GM18519 (cell line): ENCODE measurements around the gene YEATS2.
"Not testable (repeated sequence)": the region's sequence is repeated elsewhere in the genome, so short reads cannot be mapped to it uniquely, and the experiment has no call there.

Experiments used
- ATAC-seq: cut with Tn5 transposase; IDR thresholded peaks from one replicate; pipeline ENCODE4 v1.9.1; 2021; ENCODE audit warnings: mild to moderate bottlenecking, moderate library complexity; ENCODE audit not compliant: unreplicated experiment, low FRiP score

YEATS2 gene

DNA sequence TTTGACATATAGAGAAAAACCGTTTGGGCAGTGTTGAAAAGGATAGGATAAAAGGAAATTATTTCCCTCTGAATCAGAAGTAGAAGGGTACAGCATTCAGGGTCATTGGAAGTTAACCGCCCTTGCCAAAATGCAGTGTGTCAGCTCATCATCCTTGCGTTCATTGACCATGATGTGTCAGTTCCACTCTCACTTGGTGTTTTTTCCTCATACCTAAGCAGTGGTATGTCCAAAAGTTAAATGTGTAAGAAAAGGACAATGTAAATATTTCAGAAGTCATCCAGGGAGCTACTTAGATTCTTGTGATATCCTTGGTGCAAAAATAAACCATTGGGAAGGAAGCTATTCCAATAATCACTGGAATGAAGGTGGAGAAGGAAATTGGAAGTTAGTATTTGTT lies 77.0 kb downstream of the YEATS2 start:
- no peak for ATAC-seq

DNA sequence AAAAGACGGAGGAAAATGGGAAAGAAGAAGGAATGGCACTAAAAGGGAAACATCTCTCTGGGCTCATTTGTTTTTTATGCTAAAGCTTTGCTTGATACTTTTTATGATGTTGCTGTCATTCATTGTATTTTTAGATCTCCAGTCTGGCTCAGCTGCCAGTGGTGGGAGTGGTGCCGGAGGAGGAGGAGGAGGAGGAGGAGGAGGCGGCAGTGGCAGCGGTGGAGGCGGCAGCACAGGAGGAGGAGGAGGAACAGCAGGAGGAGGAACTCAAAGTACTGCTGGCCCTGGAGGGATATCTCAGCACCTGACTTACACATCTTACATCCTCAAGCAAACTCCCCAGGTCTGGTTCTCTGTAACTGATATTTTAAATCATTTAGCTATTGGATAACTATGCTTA lies 78.2 kb downstream of the YEATS2 start:
- no peak for ATAC-seq

DNA sequence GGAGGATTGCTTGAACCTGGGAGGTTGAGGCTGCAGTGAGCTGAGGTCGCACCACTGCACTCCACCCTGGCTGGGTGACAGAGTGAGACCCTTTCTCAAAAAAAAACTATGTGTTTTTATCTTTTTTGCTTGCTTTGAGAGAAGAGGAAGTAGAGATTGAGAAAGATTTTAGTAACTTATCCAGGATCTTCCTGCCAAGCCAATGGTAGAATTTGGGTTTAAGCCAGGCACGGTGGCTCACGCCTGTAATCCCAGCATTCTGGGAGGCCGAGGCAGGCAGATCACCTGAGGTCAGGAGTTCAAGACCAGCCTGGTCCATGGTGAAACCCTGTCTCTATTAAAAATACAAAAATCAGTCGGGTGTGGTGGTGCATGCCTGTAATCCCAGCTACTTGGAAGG lies 78.9 kb downstream of the YEATS2 start:
- ATAC-seq = not testable (repeated sequence)

DNA sequence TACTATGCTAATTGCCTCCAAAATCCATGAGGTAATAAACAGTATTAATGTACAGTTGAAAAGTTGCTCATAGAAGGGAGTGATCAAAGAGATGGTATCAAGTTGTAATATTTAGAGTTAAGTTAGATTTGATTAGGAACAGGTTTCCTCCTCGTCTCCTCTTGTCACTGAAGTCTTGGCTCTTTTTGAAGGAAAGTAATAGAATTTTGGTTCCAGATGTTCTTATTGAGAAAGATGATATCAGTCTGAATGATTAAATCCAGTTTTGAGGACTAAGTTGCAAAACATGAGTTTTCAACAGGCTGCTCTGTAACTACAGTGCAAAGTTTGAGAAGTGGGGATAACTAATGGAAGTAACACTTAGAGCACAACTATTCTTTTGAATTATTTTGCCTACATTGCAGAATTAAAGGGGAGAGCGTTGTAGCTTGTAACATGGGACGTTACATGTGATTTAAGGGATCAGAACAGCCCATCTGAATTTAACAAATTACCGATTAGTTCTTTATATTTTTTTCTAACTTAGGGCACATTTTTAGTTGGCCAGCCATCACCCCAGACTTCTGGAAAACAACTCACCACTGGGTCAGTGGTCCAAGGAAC lies 79.5 kb downstream of the YEATS2 start:
- no peak for ATAC-seq

DNA sequence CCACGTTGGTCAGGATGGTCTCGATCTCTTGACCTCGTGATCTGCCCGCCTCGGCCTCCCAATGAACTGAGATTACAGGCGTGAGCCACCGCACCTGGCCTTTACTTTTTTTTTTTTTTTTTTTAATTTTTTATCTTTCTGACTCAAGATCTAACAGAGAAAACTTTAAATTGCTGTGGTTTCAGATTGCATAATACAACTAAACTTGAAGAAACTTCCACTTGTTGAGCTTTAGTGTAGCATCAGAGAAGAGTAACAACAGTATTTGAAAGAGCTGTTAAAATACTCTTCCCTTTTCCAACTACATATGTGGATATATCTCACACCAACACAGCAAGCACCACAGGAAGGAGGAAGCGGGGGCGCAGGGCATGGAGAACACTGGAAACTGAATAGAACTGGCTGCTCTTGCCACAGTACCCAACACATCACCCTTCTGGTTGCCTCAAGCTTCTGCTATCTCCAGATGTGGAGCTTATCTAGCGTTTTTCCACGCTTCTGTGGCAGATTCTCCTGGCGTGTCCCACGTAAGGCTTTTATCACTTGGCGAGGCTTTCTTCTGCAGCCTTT lies 82.4 kb downstream of the YEATS2 start:
- no peak for ATAC-seq

DNA sequence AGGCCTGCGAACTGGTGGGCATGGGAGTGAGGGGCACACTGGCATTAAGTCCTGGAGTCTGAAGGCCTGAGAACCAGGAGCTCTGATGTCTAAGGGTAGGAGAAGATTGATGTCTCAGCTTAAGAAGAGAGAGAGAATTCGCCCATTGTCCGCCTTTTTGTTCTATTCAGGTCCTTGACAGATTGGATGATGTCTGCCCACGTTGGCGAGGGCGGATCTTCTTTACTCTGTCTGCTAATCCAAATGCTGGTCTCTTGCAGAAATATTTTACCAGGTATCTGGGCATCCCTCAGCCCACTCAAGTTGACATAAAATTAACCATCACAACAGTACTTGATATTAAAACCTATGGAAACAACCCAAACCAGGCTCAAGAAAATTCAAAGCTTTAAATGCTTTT lies 83.6 kb downstream of the YEATS2 start:
- ATAC-seq = no peak

DNA sequence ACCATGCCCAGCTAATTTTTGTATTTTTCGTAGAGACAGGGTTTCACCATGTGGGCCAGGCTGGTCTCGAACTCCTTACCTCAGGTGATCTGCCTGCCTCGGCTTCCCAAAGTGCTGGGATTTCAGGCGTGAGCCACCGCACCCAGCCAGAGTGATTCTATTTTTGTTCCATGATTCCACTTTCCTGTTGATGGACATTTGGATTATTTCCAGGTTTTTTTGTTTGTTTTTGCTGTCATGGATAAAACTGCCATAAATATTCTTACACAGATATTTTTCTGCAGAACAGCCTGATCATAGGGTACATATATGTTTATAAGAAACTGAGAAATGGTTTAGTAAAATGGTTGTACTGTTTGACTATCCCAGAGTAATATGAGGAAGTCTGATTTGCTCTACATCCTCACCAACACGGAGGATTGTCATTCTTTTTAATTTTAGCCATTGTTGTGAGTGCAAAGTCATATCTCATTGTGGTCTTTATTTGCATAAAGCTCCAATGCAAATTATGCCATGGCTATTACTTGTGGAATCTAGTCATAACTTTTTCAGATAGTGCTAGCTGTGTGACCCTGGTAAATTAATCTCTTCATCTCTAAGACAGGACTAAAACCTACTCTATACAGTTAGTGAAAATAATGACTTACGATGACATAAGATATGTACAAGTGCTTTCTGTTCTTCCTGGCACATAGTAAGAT lies 85.1 kb downstream of the YEATS2 start:
- ATAC-seq = no peak

DNA sequence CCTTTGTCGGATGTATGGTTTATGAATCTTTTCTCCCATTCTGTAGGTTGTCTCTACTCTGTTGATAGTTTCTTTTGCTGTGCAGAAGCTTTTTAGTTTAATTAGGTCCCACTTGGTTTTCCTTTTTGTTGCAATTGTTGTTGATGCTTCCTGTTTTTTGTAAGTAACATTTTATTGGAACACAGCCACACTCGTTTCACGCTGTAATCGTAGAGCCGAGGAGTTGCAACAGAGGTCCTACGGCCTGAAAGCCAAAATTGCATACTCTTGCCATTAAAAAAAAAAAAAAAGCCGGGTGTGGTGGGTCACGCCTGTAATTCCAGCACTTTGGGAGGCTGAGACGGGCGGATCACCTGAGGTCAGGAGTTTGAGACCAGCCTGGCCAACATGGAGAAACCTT lies 86.9 kb downstream of the YEATS2 start:
- ATAC-seq = not testable (repeated sequence)

DNA sequence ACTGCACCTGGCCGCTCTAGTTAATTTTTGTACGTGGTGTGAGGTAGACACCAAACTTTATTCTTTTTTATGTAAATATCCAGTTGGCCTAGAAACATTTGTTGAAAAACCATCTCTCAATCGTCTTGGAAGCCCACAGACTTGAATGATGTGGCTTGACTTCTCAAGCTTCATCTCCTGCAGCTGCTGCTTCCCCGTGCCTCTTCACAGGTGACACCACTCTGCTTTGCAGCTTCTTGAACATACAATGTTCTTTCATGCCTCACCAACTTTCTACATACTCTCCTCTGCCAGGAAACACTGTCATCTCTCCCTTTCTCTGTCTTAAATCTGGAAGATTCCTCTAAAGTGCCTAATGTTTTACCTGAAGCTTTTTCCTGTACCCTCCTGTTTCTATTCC lies 92.2 kb downstream of the YEATS2 start:
- ATAC-seq = no peak

DNA sequence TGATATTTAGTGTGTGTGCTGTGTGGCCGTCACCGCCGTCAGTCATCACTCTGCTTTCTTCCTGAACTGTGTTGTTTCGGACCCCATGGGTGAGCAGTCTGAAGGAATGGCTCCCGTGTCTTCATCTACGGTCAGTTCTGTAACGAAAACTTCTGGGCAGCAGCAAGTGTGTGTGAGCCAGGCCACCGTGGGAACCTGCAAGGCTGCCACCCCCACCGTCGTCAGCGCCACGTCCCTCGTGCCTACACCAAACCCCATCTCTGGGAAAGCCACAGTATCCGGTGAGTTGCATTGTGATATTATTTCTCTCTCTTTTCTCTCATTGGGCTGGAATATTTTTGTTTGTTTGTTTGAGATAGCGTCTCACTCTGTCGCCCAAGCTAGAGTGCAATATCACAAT lies 93.1 kb downstream of the YEATS2 start:
- ATAC-seq = no peak

DNA sequence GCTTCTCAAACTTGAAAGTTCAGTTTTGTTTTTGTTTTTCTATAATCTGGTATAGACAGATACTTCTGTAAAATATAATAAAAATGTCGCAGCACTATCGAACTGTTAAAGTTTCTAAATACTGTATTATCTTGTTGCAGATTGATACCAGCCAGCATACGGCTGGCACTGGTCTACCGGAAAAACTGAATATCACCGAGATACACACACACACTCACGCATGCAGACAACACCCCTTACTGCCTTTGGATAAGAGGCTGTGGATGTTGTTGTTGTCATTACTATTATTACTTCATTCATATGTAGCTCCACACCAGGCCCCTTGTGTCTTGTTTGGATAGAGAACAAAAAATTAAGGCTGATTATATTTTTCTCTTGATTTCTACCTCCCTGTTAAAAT lies 95.4 kb downstream of the YEATS2 start:
- no peak for ATAC-seq

DNA sequence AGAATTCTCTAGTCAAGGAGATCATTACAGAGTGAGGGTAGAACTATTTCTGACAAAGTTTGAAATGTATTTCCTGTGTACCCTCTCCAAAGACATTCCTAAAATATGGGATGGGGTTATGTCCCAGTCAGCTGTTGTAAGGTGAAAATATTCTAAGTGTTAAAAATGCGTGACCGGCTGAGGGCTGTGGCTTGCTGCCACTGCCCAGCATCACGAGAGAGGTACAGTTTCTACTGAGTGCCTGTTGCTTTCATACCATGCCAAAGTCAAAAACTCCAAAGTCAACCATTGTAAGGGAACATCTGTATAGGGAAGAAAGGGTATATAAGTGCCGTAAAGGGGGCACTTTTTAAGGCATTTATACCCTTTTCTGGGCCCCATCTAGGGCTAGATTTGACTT lies 96.9 kb downstream of the YEATS2 start:
- no peak for ATAC-seq

DNA sequence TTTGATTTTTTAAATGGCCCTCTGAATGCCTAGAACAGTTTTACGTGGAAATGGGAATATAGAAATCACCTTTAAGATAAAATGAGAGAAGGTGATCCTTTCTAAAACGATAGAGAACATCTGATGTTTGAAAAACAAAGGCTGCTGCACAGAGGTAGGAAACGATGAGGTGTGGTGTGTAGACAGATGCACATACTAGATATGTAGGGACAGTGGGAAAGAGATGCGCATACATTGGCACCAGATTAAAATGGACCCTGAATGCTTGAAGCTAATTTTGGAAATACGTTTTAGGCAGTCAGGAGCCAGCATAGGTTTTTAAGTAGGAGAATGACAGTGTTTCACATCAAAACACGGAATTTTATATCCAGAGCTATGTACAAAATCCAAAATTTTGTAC lies 98.8 kb downstream of the YEATS2 start:
- no peak for ATAC-seq

DNA sequence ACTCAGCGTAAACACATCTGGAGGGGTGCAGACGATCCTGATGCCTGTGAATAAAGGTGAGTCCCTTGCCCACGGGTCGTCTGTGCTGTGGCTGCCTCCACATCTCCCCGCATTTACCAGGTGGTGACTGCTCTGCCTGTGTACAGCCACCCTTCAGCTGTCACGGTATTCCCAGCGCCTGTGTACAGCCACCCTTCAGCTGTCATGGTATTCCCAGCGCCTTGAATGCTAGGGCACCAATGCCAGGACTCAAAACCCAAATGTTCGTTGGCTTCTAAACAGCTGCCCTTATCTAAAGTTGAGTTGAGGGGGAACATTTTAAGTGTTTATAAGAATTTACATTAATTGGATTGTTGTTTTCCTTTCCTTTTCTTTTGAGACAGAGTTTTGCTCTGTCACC lies 100.4 kb downstream of the YEATS2 start:
- no peak for ATAC-seq

DNA sequence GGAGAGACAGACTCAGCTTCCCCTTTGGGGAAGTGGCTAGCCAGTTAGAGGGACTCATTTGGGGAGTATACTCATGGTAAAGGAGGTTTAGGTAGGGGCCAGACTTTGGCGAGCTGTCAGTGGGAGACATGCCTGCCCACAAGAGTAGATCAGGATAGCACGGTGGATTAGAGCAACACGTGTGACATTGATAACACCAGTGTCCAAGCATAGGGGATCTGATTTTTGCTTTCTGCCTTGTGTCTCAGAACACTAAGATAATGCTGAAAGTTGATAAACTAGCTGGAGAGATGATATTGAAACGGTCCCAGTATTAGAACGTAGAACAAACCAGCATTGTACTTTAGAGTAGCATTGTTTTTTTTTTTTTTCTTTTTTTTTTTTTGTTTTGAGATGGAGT lies 101.9 kb downstream of the YEATS2 start:
- ATAC-seq = no peak

DNA sequence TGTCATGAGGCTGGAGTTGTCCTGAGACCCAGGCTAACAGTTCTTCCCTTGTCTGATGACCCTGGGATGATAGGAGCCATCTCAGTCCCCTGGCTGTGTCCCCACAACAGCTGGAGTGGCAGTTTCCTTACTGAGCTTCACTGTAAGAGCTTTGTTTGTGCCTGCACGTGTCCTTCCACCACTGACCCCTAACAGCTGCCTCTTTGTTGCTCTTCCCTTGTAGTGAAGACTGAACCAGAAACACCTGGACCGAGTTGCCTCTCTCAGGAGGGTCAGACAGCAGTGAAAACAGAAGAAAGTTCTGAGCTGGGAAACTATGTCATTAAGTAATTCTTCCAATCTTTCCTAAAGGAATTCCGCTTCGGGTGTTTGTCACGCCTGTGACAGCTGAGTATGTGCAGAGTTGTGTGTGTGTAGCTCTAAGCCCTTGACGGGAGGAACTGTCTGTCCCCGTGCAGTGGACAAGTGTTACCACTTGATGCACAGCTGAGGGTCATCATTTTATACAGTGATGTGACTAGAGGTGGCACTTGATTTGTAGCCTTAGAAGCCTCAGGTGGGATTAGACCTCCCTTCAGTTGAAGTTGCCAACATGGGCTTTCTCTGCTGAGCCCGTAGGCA lies 102.8 kb downstream of the YEATS2 start:
- no peak for ATAC-seq

DNA sequence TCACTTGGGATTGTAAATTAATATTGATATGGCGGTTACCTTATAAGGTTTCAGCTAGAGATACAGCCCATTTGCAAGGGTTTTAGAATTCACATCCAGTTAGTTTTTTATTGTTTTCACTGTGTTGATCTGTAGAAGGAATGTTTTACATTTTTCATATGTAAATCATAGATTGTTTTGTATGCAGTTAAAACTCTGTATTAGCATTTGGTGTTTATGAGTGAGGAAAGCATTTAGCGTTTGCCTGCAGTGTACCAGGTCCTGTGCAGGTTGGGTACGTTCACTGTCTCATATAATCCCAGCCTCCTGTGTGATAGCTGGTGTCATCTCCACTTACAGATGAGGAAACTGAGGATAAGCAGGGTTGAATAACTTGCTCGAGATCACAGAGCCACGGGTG lies 104.0 kb downstream of the YEATS2 start:
- no peak for ATAC-seq

DNA sequence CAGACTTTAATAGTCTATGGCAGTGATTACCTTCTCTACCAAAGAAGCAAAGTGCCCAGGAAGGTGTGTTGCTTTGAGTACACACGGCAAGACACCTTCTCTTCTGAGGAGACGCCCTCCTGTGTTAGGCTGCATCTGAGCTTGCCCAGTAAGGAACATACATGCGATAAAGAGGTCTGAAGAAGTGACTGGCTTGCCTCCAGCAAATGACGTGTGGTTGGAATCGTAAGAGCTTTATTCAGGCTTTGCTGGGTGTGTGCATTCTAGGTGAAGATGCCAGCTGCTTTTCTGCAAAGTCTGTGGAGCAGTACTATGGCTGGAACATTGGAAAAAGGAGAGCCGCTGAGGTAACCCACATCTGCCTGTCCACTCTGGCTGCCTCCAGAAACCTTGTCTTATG lies 105.4 kb downstream of the YEATS2 start:
- ATAC-seq = no peak

DNA sequence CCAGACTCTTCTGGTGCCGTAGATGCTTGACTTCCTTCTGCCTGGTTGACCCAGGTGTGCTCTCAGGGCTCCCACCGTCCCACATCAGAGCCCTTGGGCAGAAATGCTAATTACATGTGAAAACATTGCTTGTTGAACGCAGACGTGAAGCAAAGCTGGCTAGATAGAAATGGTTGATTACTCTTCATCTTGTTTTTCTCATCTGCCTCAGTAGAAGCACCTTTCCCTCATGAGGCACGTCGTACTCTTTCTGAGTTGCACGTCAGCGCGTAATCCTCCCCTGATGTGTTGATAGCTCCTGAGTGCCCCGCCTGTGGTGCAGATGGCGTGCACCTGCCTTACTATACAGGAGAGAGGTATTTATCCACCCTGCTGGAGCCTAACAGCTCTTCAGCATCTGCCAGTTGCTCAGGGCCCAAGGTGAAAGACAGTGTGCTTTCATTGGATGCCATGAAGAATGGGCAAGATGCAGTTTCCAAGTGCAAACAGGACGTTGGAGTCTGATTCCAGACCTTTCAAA lies 109.7 kb downstream of the YEATS2 start:
- ATAC-seq = no peak

DNA sequence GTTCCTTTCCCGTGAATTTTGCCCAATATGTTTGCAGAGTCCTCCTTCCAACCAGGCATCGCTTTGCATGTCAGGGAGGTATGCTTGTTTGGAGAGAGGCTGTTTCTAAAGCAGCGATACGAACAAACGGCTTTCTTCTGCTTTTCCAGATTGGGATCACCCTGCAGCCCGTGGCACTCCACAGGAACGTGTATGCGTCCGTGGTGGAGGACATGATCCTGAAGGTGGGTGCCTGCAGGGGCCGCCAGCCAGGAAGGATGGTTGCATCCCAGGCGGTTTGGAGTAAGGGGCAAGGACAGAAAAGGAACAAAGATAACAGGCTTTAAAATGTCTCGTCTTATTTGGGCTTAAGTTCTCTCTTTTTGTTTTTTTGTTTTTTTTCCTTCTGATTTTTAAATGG lies 110.3 kb downstream of the YEATS2 start:
- ATAC-seq = no peak

DNA sequence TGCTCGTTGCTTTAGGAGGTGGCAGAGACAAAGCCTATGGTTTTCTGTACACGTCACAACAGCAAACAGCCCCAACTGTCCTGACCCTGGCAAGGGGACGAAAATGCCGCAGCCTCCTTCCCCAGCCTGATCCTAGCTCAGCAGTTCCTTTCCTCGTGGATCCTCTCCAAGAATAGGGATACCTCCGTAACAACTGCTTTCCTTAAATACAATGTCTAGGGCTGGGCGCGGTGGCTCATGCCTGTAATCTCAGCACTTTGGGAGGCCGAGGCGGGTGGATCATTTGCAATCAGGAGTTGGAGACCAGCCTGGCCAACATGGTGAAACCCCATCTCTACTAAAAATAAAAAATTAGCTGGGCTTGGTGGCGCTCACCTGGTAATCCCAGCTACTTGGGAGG lies 110.8 kb downstream of the YEATS2 start:
- ATAC-seq = no peak

DNA sequence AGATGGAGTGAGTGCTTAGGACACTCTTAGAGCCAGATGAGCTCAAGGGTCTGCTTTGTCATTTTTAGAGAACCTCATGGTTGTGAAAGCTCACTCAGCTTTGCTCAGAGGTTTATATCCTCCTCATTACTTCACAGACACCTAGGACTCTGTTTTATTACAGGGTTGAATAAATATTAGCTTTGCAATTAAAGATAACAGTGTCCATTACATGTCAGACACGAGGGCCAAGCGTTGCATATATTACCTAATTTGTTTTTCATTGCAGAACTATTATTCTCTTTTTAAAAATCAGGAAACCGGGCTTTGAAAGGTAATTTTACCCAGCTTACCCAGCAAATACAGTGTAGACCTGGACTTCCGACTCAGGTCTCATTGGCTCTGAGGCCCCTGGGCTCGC lies 111.7 kb downstream of the YEATS2 start:
- no peak for ATAC-seq
